HepG2 (cell line): ENCODE results near the gene ESPNL. TPM values are rescaled to one million over a fixed set of nuclear protein-coding genes. Genes with fewer than 3 reads are reported as not detected.

Experiments used
- ATF2 ChIP-seq: sonication (generic); formaldehyde crosslinking; IDR thresholded peaks from 2 replicates; pipeline ENCODE4 v1.4.0; 2020; ENCODE audit warnings: missing genetic modification reagents
- BCL6 ChIP-seq: IDR thresholded peaks from 2 replicates; pipeline ENCODE4 v1.6.1; 2016; ENCODE audit warnings: missing genetic modification reagents, missing compliant biosample characterization
- DPF2 ChIP-seq: sonication (generic); formaldehyde crosslinking; IDR thresholded peaks from 2 replicates; pipeline ENCODE4 v1.4.0; 2020; ENCODE audit warnings: mild to moderate bottlenecking, low read depth, missing genetic modification reagents, borderline replicate concordance
- FOXC1 ChIP-seq: sonication (generic); formaldehyde crosslinking; IDR thresholded peaks from 2 replicates; pipeline ENCODE4 v1.8.0; 2022; ENCODE audit warnings: mild to moderate bottlenecking, missing genetic modification reagents, borderline replicate concordance
- FUBP1 ChIP-seq: sonication (generic); formaldehyde crosslinking; IDR thresholded peaks from 2 replicates; pipeline ENCODE4 v1.5.1; 2020; ENCODE audit warnings: missing genetic modification reagents, mild to moderate bottlenecking, borderline replicate concordance
- GZF1 ChIP-seq: sonication (generic); formaldehyde crosslinking; IDR thresholded peaks from 2 replicates; pipeline ENCODE4 v1.5.1; 2020; ENCODE audit warnings: mild to moderate bottlenecking, missing genetic modification reagents
- HMG20A ChIP-seq: IDR thresholded peaks from 2 replicates; pipeline ENCODE4 v1.6.1; 2016; ENCODE audit warnings: borderline replicate concordance
- IKZF4 ChIP-seq: sonication (generic); formaldehyde crosslinking; IDR thresholded peaks from 2 replicates; pipeline ENCODE4 v1.5.1; 2020; ENCODE audit warnings: borderline replicate concordance, mild to moderate bottlenecking, low read depth, missing genetic modification reagents; ENCODE audit errors: not compliant biosample characterization
- IRX3 ChIP-seq: sonication (generic); formaldehyde crosslinking; IDR thresholded peaks from 2 replicates; pipeline ENCODE4 v1.8.1; 2023; ENCODE audit warnings: mild to moderate bottlenecking, low read depth, missing genetic modification reagents, borderline replicate concordance
- KLF15 ChIP-seq: sonication (generic); formaldehyde crosslinking; IDR thresholded peaks from 2 replicates; pipeline ENCODE4 v1.8.1; 2023; ENCODE audit warnings: borderline replicate concordance, mild to moderate bottlenecking, inconsistent platforms, missing genetic modification reagents, mixed read lengths
- PHF8 ChIP-seq: sonication (generic); formaldehyde crosslinking; IDR thresholded peaks from 2 replicates; pipeline ENCODE4 v1.5.0; 2020; ENCODE audit warnings: missing genetic modification reagents
- STAT6 ChIP-seq: sonication (generic); formaldehyde crosslinking; IDR thresholded peaks from 2 replicates; pipeline ENCODE4 v1.4.0; 2020; ENCODE audit warnings: missing genetic modification reagents, mild to moderate bottlenecking, borderline replicate concordance
- TRIM24 ChIP-seq: sonication (generic); formaldehyde crosslinking; IDR thresholded peaks from 2 replicates; pipeline ENCODE4 v1.8.0; 2022; ENCODE audit warnings: mild to moderate bottlenecking, missing genetic modification reagents
- XRCC5 ChIP-seq: fragments of 200-400 bp; formaldehyde crosslinking; optimal IDR thresholded peaks from 2 replicates; pipeline ENCODE3; 2017; ENCODE audit warnings: mild to moderate bottlenecking, low read length
- ZMAT3 ChIP-seq: sonication (generic); formaldehyde crosslinking; conservative IDR thresholded peaks from 2 replicates; pipeline ENCODE4 v1.7.0; 2021; ENCODE audit warnings: missing genetic modification reagents
- ZNF235 ChIP-seq: sonication (generic); formaldehyde crosslinking; IDR thresholded peaks from 2 replicates; pipeline ENCODE4 v1.8.1; 2023; ENCODE audit warnings: mild to moderate bottlenecking, missing genetic modification reagents, borderline replicate concordance
- ZNF512B ChIP-seq: sonication (generic); formaldehyde crosslinking; IDR thresholded peaks from 2 replicates; pipeline ENCODE4 v1.5.1; 2020; ENCODE audit warnings: missing genetic modification reagents, mild to moderate bottlenecking, borderline replicate concordance
- ZNF543 ChIP-seq: sonication (generic); formaldehyde crosslinking; IDR thresholded peaks from 2 replicates; pipeline ENCODE4 v1.4.0; 2020; ENCODE audit warnings: mild to moderate bottlenecking, missing genetic modification reagents
- ZNF737 ChIP-seq: sonication (generic); formaldehyde crosslinking; IDR thresholded peaks from 2 replicates; pipeline ENCODE4 v1.5.0; 2020; ENCODE audit warnings: missing genetic modification reagents, mild to moderate bottlenecking, borderline replicate concordance
- ZNF749 ChIP-seq: sonication (generic); formaldehyde crosslinking; IDR thresholded peaks from 2 replicates; pipeline ENCODE4 v1.8.0; 2022; ENCODE audit warnings: mild to moderate bottlenecking, missing genetic modification reagents, moderate library complexity, borderline replicate concordance
- ZNF780A ChIP-seq: sonication (generic); formaldehyde crosslinking; IDR thresholded peaks from 2 replicates; pipeline ENCODE4 v1.8.0; 2022; ENCODE audit warnings: mild to moderate bottlenecking, missing genetic modification reagents, moderate library complexity
- polyA plus RNA-seq, 8 experiments: library from polyadenylated mRNA; depleted of rRNA in 3 of 8; stranded (reverse) in 7 of 8; unstranded in 1 of 8; fragments of >200 nt; fragmentation: Illumina TruSeq in 4 of 8; extraction: Trizol in 4 of 8; gene quantifications; 2 replicates each; pipeline versions ENCODE4 v1.2.1 to v1.2.3, GENCODE V29; 2011 to 2016; ENCODE audit warnings: low read depth in 4 of 8, missing spikeins in 1 of 8, mixed read lengths in 1 of 8; ENCODE audit not compliant: insufficient read depth in 1 of 8
- total RNA-seq, 5 experiments: library from RNA; depleted of rRNA; stranded (reverse); fragments of >200 nt; fragmentation: Illumina TruSeq; extraction: Trizol; gene quantifications; 2 replicates each; pipeline ENCODE4 v1.2.3, GENCODE V29; 2016; ENCODE audit warnings: low read depth in 1 of 5

The ESPNL gene
- total and polyA plus RNA-seq, 2 of the 13 experiments (the other 11 are each of a cell fraction or from before 2014, with no cell fraction given), result 0.45 to 0.80 TPM

GRCh38 chr2:238079874-238080327, 20.2 kb upstream of the ESPNL start (continued):
- no peak for TF ChIP-seq IKZF4 (CRISPR knock-in tag)
- no peak for TF ChIP-seq KLF15 (CRISPR knock-in tag)
- TF ChIP-seq ZNF749 (CRISPR knock-in tag), result no peak; the same call in 1 of the 2 replicates
- peak; percentile 82; the same call in 1 of the 2 replicates for TF ChIP-seq DPF2 (CRISPR knock-in tag)
- peak; percentile 97; the same call in 1 of the 2 replicates for TF ChIP-seq HMG20A
- TF ChIP-seq ZMAT3 (CRISPR knock-in tag), result peak; percentile 71; the same call in 1 of the 2 replicates
- no peak for TF ChIP-seq IRX3 (CRISPR knock-in tag)
- TF ChIP-seq FOXC1, result no peak
- no peak for TF ChIP-seq GZF1
- peak; percentile 93 for TF ChIP-seq BCL6 (CRISPR knock-in tag)
- no peak for TF ChIP-seq PHF8 (CRISPR knock-in tag)
- no peak for TF ChIP-seq XRCC5
- TF ChIP-seq ZNF235 (CRISPR knock-in tag), result peak; percentile 92; the same call in 1 of the 2 replicates
- TF ChIP-seq ZNF737 (CRISPR knock-in tag), result no peak
- 0 out of 2 replicates have a peak, but pooled peaks have one; percentile 41 for TF ChIP-seq STAT6 (CRISPR knock-in tag)
- peak; percentile 63; the same call in 1 of the 2 replicates for TF ChIP-seq ZNF512B (CRISPR knock-in tag)
- no peak for TF ChIP-seq FUBP1 (CRISPR knock-in tag)
- 0 out of 2 replicates have a peak, but pooled peaks have one; percentile 63 for TF ChIP-seq ZNF543
- peak; percentile 97 for TF ChIP-seq TRIM24
- peak; percentile 89 for TF ChIP-seq ATF2 (CRISPR knock-in tag)
- no peak for TF ChIP-seq ZNF780A (CRISPR knock-in tag)
